MM.1S (cell line): ENCODE measurements around the gene SCUBE3.

ENCODE experiments used
- DNase-seq: peaks from one replicate; pipeline ENCODE4 v3.0.0-alpha.2; 2015
- H2AFZ ChIP-seq: fragments of 300-600 bp; sonication (generic); 2 replicates; pipeline ENCODE4 v1.6.0; 2016; ENCODE audit warnings: antibody characterized with exemption, low read length
- H3F3A ChIP-seq: fragments of 300-600 bp; sonication (generic); 2 replicates; pipeline ENCODE4 v1.6.1; 2016; ENCODE audit warnings: mild to moderate bottlenecking, antibody characterized with exemption, low read length, moderate library complexity, mixed read lengths; ENCODE audit not compliant: insufficient read depth
- H3K27ac ChIP-seq: fragments of 300-600 bp; sonication (generic); 2 replicates; pipeline ENCODE4 v1.5.1; 2016; ENCODE audit warnings: mild to moderate bottlenecking, low read length
- H3K27me3 ChIP-seq: fragments of 300-600 bp; sonication (generic); replicated peaks from 2 replicates; pipeline ENCODE4 v1.6.0; 2016; ENCODE audit warnings: low read length; ENCODE audit not compliant: insufficient read depth
- H3K36me3 ChIP-seq: fragments of 300-600 bp; sonication (generic); replicated peaks from 2 replicates; pipeline ENCODE4 v1.6.1; 2016; ENCODE audit warnings: mild to moderate bottlenecking, low read length, mixed read lengths; ENCODE audit not compliant: insufficient read depth
- H3K4me1 ChIP-seq: fragments of 300-600 bp; sonication (generic); 2 replicates; pipeline ENCODE4 v1.6.1; 2016; ENCODE audit warnings: low read length, mixed read lengths
- H3K4me2 ChIP-seq: fragments of 300-600 bp; sonication (generic); 2 replicates; pipeline ENCODE4 v1.6.0; 2016; ENCODE audit warnings: low read depth, low read length
- H3K4me3 ChIP-seq: fragments of 300-600 bp; sonication (generic); 2 replicates; pipeline ENCODE4 v1.5.1; 2016; ENCODE audit warnings: low read length, mixed read lengths
- H3K79me2 ChIP-seq: fragments of 300-600 bp; sonication (generic); 2 replicates; pipeline ENCODE4 v1.6.1; 2016; ENCODE audit warnings: mixed run types, low read length, mixed read lengths
- H3K9ac ChIP-seq: fragments of 300-600 bp; sonication (generic); 2 replicates; pipeline ENCODE4 v1.6.1; 2016; ENCODE audit warnings: low read length, mixed read lengths
- H3K9me2 ChIP-seq: fragments of 300-600 bp; sonication (generic); replicated peaks from 2 replicates; pipeline ENCODE4 v1.6.1; 2016; ENCODE audit warnings: mild to moderate bottlenecking, low read length, mixed read lengths; ENCODE audit not compliant: insufficient read depth
- H3K9me3 ChIP-seq: fragments of 300-600 bp; sonication (generic); replicated peaks from 2 replicates; pipeline ENCODE4 v1.6.1; 2016; ENCODE audit warnings: mild to moderate bottlenecking, low read length, mixed read lengths; ENCODE audit not compliant: insufficient read depth
- H4K20me1 ChIP-seq: fragments of 300-600 bp; sonication (generic); 2 replicates; pipeline ENCODE4 v1.6.1; 2016; ENCODE audit warnings: mild to moderate bottlenecking, low read length, moderate library complexity, mixed read lengths; ENCODE audit not compliant: insufficient read depth
- EZH2 ChIP-seq: fragments of 300-600 bp; sonication (generic); optimal IDR thresholded peaks from 2 replicates; pipeline ENCODE3; 2017; ENCODE audit warnings: low read depth, mild to moderate bottlenecking, antibody characterized with exemption, low read length, mixed read lengths
- EZH2phosphoT487 ChIP-seq: fragments of 300-600 bp; sonication (generic); IDR thresholded peaks from 2 replicates; pipeline ENCODE4 v1.6.1; 2018; ENCODE audit warnings: antibody characterized with exemption, low read length
- TF ChIP-seq, protein P1 (sequence below): fragments of 300-600 bp; sonication (generic); IDR thresholded peaks from 2 replicates; pipeline ENCODE4 v1.5.1; 2016; ENCODE audit warnings: antibody characterized with exemption, low read length, mixed read lengths

SCUBE3 gene

DNA sequence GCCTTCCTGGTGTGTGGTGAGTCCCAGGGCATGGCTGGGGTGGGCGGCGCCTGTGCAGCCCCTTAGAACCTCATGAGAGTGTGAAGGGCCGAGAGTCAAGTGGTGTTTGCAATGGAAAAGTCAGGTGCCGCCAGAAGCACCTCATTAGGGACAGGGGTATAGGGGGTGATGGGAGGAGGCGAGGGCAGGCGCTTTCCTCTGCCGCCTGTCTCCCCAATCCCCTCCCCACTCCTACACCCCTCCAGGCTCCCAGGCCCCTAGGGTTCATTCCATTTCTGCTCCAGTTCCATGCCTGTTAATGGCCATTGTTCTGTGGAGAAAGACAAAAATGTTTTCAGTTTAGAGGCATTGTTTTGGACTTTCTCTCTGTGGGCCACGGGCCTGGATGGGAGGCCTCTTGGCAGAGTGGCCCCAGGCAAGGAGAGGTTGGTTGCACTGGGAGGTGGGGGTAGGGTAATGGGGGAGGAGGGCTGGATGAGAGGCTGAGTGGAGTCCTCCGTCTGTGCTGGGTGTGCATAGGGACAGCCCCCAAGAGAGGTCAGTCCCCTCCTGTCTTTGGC, 21.4 kb upstream of the SCUBE3 start:
- Histone ChIP-seq H3K79me2 (no peaks in the 10 kb centered on the region), H3K36me3 (no peaks in the 10 kb centered on the region), H4K20me1 (no peaks in the 10 kb centered on the region), H3K4me2 (no peak overlapping the region), H3F3A (no peaks in the 10 kb centered on the region), H3K4me1 (no peaks in the 10 kb centered on the region), H3K27me3 (no peaks in the 10 kb centered on the region), H3K4me3 (no peak overlapping the region), H3K27ac (no peak overlapping the region), H2AFZ (no peak overlapping the region), H3K9me3 (no peaks in the 10 kb centered on the region), H3K9me2 (no peaks in the 10 kb centered on the region), H3K9ac (no peak overlapping the region)
- DNase-seq, result no peak
- TF ChIP-seq, protein P1, sequence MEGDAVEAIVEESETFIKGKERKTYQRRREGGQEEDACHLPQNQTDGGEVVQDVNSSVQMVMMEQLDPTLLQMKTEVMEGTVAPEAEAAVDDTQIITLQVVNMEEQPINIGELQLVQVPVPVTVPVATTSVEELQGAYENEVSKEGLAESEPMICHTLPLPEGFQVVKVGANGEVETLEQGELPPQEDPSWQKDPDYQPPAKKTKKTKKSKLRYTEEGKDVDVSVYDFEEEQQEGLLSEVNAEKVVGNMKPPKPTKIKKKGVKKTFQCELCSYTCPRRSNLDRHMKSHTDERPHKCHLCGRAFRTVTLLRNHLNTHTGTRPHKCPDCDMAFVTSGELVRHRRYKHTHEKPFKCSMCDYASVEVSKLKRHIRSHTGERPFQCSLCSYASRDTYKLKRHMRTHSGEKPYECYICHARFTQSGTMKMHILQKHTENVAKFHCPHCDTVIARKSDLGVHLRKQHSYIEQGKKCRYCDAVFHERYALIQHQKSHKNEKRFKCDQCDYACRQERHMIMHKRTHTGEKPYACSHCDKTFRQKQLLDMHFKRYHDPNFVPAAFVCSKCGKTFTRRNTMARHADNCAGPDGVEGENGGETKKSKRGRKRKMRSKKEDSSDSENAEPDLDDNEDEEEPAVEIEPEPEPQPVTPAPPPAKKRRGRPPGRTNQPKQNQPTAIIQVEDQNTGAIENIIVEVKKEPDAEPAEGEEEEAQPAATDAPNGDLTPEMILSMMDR, result no peak
- no peak for TF ChIP-seq EZH2
- no peak for TF ChIP-seq EZH2phosphoT487

DNA sequence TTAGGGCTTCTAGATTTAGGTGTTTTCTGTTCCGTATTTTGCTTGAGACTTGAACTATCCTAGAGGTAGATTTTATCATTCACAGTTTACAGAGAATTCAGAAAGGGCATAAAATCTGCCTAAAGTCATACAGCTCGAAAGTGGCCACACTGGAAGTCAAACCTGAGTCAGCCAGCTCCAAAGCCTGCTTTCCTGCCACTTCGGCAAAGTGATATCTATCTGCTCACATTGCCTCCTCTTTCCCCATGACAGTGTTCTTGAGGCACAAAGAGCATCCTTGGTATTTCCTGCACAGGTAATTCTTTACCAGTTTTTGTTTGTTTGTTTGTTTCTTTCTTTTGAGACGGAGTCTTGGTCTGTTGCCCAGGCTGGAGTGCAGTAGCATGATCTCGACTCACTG, 19.4 kb upstream of the SCUBE3 start:
- Histone ChIP-seq H2AFZ (no peak overlapping the region), H3K36me3 (no peaks in the 10 kb centered on the region), H3K9ac (no peak overlapping the region), H3K9me2 (no peaks in the 10 kb centered on the region), H3K27me3 (no peaks in the 10 kb centered on the region), H3K27ac (no peak overlapping the region), H3K4me3 (no peak overlapping the region), H3K4me1 (no peaks in the 10 kb centered on the region), H3K4me2 (no peak overlapping the region), H3K79me2 (no peaks in the 10 kb centered on the region), H4K20me1 (no peaks in the 10 kb centered on the region), H3F3A (no peaks in the 10 kb centered on the region), H3K9me3 (no peaks in the 10 kb centered on the region)
- no peak for TF ChIP-seq EZH2phosphoT487
- TF ChIP-seq, protein P1, result no peak
- no peak for TF ChIP-seq EZH2
- no peak for DNase-seq

DNA sequence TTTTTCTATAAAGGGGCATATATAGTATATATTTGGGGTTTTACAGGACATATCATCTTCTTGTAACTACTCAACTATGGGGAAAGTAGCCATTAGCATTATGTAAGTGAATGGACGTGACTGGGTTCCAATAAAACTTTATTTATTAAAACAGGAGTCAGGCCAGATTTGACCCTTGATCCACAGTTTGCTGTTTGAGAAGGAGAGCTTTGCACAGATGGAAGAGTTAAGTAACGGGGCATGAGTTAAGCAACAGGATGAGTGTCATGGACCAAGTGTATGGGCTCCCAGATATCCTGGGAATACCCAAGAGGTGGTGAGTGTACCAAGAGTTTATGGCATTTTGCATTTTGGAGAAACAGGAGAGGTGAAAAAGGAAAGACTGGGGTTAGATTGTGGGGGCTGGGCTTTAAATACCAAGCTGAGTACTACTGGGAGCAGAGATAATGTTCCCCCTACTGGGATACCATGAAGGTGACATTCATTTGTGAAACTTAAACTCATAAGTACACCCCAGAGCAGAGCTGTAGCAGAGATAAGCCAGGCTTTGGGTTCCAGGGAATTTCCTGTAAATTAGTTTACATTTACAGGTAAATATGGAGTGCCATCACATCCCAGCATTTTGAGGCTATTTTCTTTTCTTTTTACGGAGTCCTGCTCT, 18.5 kb upstream of the SCUBE3 start:
- no peak for TF ChIP-seq EZH2phosphoT487
- no peak for TF ChIP-seq EZH2
- TF ChIP-seq, protein P1, result no peak
- Histone ChIP-seq H3K9ac (no peak overlapping the region), H3F3A (no peaks in the 10 kb centered on the region), H3K27me3 (no peaks in the 10 kb centered on the region), H3K4me1 (no peaks in the 10 kb centered on the region), H2AFZ (no peak overlapping the region), H3K9me2 (no peaks in the 10 kb centered on the region), H3K27ac (no peak overlapping the region), H3K4me2 (no peak overlapping the region), H3K36me3 (no peaks in the 10 kb centered on the region), H3K4me3 (no peak overlapping the region), H3K79me2 (no peaks in the 10 kb centered on the region), H3K9me3 (no peaks in the 10 kb centered on the region), H4K20me1 (no peaks in the 10 kb centered on the region)
- no peak for DNase-seq
